Measurements from ENCODE around the gene TMEM132D. TPM values are rescaled to one million over a fixed set of nuclear protein-coding genes. Genes with fewer than 3 reads are reported as not detected.

Gene TMEM132D
- total and polyA plus RNA-seq, 2 experiments from 2014 or later: not detected

DNA sequence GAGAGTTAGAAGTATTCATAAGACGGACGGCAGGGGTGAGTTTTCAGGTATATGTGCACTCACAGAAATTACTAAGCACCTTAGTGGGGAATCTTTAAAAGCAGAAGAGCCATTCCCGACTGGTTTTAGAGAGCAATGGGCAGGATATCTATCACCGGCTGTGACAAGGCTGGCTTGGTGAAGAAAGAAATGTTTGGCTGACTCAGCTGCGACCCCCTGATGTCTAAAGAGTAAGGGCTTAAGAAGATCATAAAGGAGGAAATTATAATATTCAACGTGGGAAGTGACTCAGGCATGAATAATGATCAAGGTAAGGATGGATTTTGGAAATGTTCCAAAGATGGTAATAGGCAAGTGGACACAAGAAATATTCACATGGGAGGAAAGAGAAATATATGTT lies 407.6 kb downstream of the TMEM132D start:
- no peaks in the 10 kb centered on the region for H3K79me2 ChIP-seq (ENCODE audit: insufficient read depth)
- H3K4me1 ChIP-seq (ENCODE audit: insufficient read depth): no peaks in the 10 kb centered on the region
- H3K9ac ChIP-seq: no peak overlapping the region
- no peaks in the 10 kb centered on the region for H3K9me2 ChIP-seq (ENCODE audit: insufficient read depth)
- H3K27me3 ChIP-seq (replicated peaks; ENCODE audit: insufficient read depth): no peaks in the 10 kb centered on the region
- no peak overlapping the region for H3K4me2 ChIP-seq (ENCODE audit: unreplicated experiment)
- TF ChIP-seq EZH2 (IDR thresholded peaks at IDR 0.05; ENCODE audit: insufficient read depth, poor library complexity, severe bottlenecking) (no peak), EZH2phosphoT487 (IDR thresholded peaks at IDR 0.05; ENCODE audit: insufficient read depth, low read depth) (no peak)
- no peak overlapping the region for H2AFZ ChIP-seq
- no peaks in the 10 kb centered on the region for H3F3A ChIP-seq (ENCODE audit: insufficient read depth)
- in situ Hi-C loops (cut with MboI): no loop called here
- H3K9me3 ChIP-seq (ENCODE audit: low read depth): no peaks in the 10 kb centered on the region
- 28 to 34% methylated on average over 6 of the region's 6 CpGs for WGBS, 2 experiments (ENCODE audit: low coverage in 1 of 2, low lambda C conversion rate in 2 of 2, missing lambda C conversion rate in 2 of 2)
- H4K20me1 ChIP-seq (ENCODE audit: insufficient read depth): no peaks in the 10 kb centered on the region
- no peak overlapping the region for H3K27ac ChIP-seq
- DNase-seq: no peak
- H3K4me3 ChIP-seq: no peak overlapping the region
- no peaks in the 10 kb centered on the region for H3K36me3 ChIP-seq (ENCODE audit: low read depth)

GRCh38 chr12:129494766-129495165 lies 409.1 kb downstream of the TMEM132D start:
- in situ Hi-C loops (cut with MboI): no loop called here
- H3K9me2 ChIP-seq (ENCODE audit: insufficient read depth): no peaks in the 10 kb centered on the region
- no peaks in the 10 kb centered on the region for H3K36me3 ChIP-seq (ENCODE audit: low read depth)
- H3K27me3 ChIP-seq (replicated peaks; ENCODE audit: insufficient read depth): no peaks in the 10 kb centered on the region
- no peak overlapping the region for H2AFZ ChIP-seq
- 6 to 22% methylated on average over 2 of the region's 2 CpGs for WGBS, 2 experiments (ENCODE audit: low coverage in 1 of 2, low lambda C conversion rate in 2 of 2, missing lambda C conversion rate in 2 of 2)
- DNase-seq: no peak
- TF ChIP-seq EZH2 (IDR thresholded peaks at IDR 0.05; ENCODE audit: insufficient read depth, poor library complexity, severe bottlenecking): no peak
- no peak for TF ChIP-seq EZH2phosphoT487 (IDR thresholded peaks at IDR 0.05; ENCODE audit: insufficient read depth, low read depth)
- H3K27ac ChIP-seq: no peak overlapping the region
- no peaks in the 10 kb centered on the region for H4K20me1 ChIP-seq (ENCODE audit: insufficient read depth)
- no peaks in the 10 kb centered on the region for H3K9me3 ChIP-seq (ENCODE audit: low read depth)
- H3K9ac ChIP-seq: no peak overlapping the region
- H3K4me1 ChIP-seq (ENCODE audit: insufficient read depth): no peaks in the 10 kb centered on the region
- no peaks in the 10 kb centered on the region for H3F3A ChIP-seq (ENCODE audit: insufficient read depth)
- no peak overlapping the region for H3K4me3 ChIP-seq
- H3K4me2 ChIP-seq (ENCODE audit: unreplicated experiment): no peak overlapping the region
- H3K79me2 ChIP-seq (ENCODE audit: insufficient read depth): no peaks in the 10 kb centered on the region

GRCh38 chr12:129494260-129494659 lies 409.6 kb downstream of the TMEM132D start:
- in situ Hi-C loops (cut with MboI): no loop called here
- Histone ChIP-seq H3K4me3 (no peak overlapping the region), H3K27me3 (replicated peaks; ENCODE audit: insufficient read depth) (no peaks in the 10 kb centered on the region), H3K4me1 (ENCODE audit: insufficient read depth) (no peaks in the 10 kb centered on the region), H3F3A (ENCODE audit: insufficient read depth) (no peaks in the 10 kb centered on the region), H2AFZ (no peak overlapping the region), H3K9me2 (ENCODE audit: insufficient read depth) (no peaks in the 10 kb centered on the region), H3K4me2 (ENCODE audit: unreplicated experiment) (no peak overlapping the region), H3K9me3 (ENCODE audit: low read depth) (no peaks in the 10 kb centered on the region), H3K9ac (no peak overlapping the region), H3K79me2 (ENCODE audit: insufficient read depth) (no peaks in the 10 kb centered on the region), H3K27ac (no peak overlapping the region), H3K36me3 (ENCODE audit: low read depth) (no peaks in the 10 kb centered on the region), H4K20me1 (ENCODE audit: insufficient read depth) (no peaks in the 10 kb centered on the region)
- no peak for DNase-seq
- WGBS, 2 experiments (ENCODE audit: low coverage in 1 of 2, low lambda C conversion rate in 2 of 2, missing lambda C conversion rate in 2 of 2): 0% methylated on average over 2 of the region's 2 CpGs
- TF ChIP-seq EZH2phosphoT487 (IDR thresholded peaks at IDR 0.05; ENCODE audit: insufficient read depth, low read depth) (no peak), EZH2 (IDR thresholded peaks at IDR 0.05; ENCODE audit: insufficient read depth, poor library complexity, severe bottlenecking) (no peak)

GRCh38 chr12:129489100-129489676 lies 414.6 kb downstream of the TMEM132D start:
- Histone ChIP-seq H3K4me1 (ENCODE audit: insufficient read depth) (no peaks in the 10 kb centered on the region), H3K9me2 (ENCODE audit: insufficient read depth) (no peaks in the 10 kb centered on the region), H2AFZ (no peak overlapping the region), H4K20me1 (ENCODE audit: insufficient read depth) (no peaks in the 10 kb centered on the region), H3K36me3 (ENCODE audit: low read depth) (no peaks in the 10 kb centered on the region), H3K9me3 (ENCODE audit: low read depth) (no peaks in the 10 kb centered on the region), H3K79me2 (ENCODE audit: insufficient read depth) (no peaks in the 10 kb centered on the region), H3K9ac (no peak overlapping the region), H3K4me2 (ENCODE audit: unreplicated experiment) (no peak overlapping the region), H3K27ac (no peak overlapping the region), H3K4me3 (no peak overlapping the region), H3F3A (ENCODE audit: insufficient read depth) (no peaks in the 10 kb centered on the region), H3K27me3 (replicated peaks; ENCODE audit: insufficient read depth) (no peaks in the 10 kb centered on the region)
- TF ChIP-seq EZH2 (IDR thresholded peaks at IDR 0.05; ENCODE audit: insufficient read depth, poor library complexity, severe bottlenecking) (no peak), EZH2phosphoT487 (IDR thresholded peaks at IDR 0.05; ENCODE audit: insufficient read depth, low read depth) (no peak)
- no peak for DNase-seq
- 5 to 8% methylated on average over 1 of the region's 1 CpG for WGBS, 2 experiments (ENCODE audit: low coverage in 1 of 2, low lambda C conversion rate in 2 of 2, missing lambda C conversion rate in 2 of 2)
- in situ Hi-C loops (cut with MboI): no loop called here

DNA sequence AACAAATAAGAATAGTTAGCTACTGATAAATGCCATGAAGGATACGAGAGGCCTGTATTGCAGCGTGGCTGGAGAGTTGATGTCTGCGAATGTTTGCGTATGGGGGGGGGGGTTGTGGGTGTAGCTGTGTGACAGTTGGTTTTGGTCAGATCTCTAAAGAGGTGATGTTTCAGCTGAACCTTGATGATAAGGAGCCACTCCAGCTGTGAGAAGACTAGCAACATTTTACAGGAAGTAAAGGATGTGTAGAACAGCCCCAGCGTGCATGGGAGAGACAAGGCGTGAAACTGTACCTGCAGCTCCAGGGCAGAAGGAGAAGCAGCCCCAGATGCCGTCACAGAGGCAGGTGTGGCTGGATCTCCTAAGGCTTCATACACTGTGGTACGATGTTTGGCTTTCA lies 416.9 kb downstream of the TMEM132D start:
- no peaks in the 10 kb centered on the region for H3K27me3 ChIP-seq (replicated peaks; ENCODE audit: insufficient read depth)
- TF ChIP-seq EZH2 (IDR thresholded peaks at IDR 0.05; ENCODE audit: insufficient read depth, poor library complexity, severe bottlenecking) (no peak), EZH2phosphoT487 (IDR thresholded peaks at IDR 0.05; ENCODE audit: insufficient read depth, low read depth) (no peak)
- no peak overlapping the region for H3K4me3 ChIP-seq
- no peaks in the 10 kb centered on the region for H3K79me2 ChIP-seq (ENCODE audit: insufficient read depth)
- no peaks in the 10 kb centered on the region for H4K20me1 ChIP-seq (ENCODE audit: insufficient read depth)
- H3K36me3 ChIP-seq (ENCODE audit: low read depth): no peaks in the 10 kb centered on the region
- no peak overlapping the region for H2AFZ ChIP-seq
- H3K9ac ChIP-seq: no peak overlapping the region
- no peak for DNase-seq
- H3K9me3 ChIP-seq (ENCODE audit: low read depth): no peaks in the 10 kb centered on the region
- 32 to 33% methylated on average over 8 of the region's 8 CpGs for WGBS, 2 experiments (ENCODE audit: low coverage in 1 of 2, low lambda C conversion rate in 2 of 2, missing lambda C conversion rate in 2 of 2)
- in situ Hi-C loops (cut with MboI): no loop called here
- H3F3A ChIP-seq (ENCODE audit: insufficient read depth): no peaks in the 10 kb centered on the region
- H3K4me1 ChIP-seq (ENCODE audit: insufficient read depth): no peaks in the 10 kb centered on the region
- no peaks in the 10 kb centered on the region for H3K9me2 ChIP-seq (ENCODE audit: insufficient read depth)
- H3K27ac ChIP-seq: no peak overlapping the region
- H3K4me2 ChIP-seq (ENCODE audit: unreplicated experiment): no peak overlapping the region

Data from GM23248 (cell line).